Posterior vena cava (tissue), 2 donors: Measurements from ENCODE around the gene ABCC11. TPM values are rescaled to one million over a fixed set of nuclear protein-coding genes. Genes with fewer than 3 reads are reported as not detected.

Experiments used
- DNase-seq: peaks from one replicate; pipeline ENCODE4 v3.0.0-alpha.2; 2020; ENCODE audit warnings: low spot score
- intact Hi-C, 2 donors: fragments of 100-400 bp; cut with DNase I; formaldehyde crosslinking; loops; one replicate each; pipeline versions ENCODE4 v1.14.1 to v1.14.2; 2022 to 2023
- total RNA-seq, 2 donors: library from RNA; stranded (reverse); fragmentation: NEBNext Ultra II Directional; extraction: Animal tissue kit (Norgen Biotek cat#: 25700); gene quantifications; one replicate each; pipeline ENCODE4 v1.2.1, GENCODE V29; 2021
- donor health status: DM: yes; HTN: yes; CAD: no.
- donor health status: DM: yes; HTN: yes; CAD: no.

ABCC11 gene
- total RNA-seq, 2 donors from 2014 or later = not detected

DNA sequence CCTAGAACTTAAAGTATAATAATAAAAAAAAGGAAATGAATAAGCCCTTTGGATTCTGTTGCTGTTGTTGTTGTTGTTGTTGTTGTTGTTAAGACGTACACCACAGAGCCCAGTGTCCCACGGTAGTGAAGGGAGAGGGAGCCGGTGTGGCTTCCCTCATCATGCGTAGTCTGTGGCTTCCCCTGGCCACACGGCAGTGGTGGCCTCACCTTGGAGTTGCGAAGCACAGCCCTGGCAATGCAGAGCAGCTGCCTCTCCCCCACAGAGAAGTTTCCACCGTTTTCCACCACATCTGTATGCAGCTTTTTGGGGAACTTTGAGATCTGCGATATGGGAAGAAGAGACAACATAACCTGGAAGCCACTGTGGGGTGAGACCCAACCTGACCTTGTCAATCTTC lies 77.4 kb downstream of the ABCC11 start:
- DNase-seq = peak; percentile 61
- intact Hi-C loops = loop anchor here in 1 of 2 donors (10.0 kb wide), 1 partner anchor 1135 kb away; no protein-coding TSS in a partner anchor

DNA sequence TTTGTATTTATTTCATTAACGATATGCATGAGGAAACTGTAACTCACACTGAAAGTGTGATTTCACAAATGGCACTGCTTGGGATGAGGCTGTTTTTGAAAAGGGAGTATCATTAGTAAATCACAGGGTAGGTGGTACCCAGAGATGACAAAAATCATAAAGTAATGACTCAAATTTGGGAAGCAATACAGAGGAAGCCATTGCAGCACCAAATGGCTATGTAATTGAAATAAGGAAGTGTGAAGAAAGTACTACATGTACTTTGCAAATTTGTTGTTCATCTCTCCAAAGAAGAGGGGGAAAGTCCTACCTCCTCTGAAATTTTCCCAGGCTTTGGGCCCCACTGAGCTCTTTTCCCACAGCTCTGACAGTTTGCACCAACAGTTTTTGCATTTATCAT lies 79.3 kb downstream of the ABCC11 start:
- no peak for DNase-seq
- intact Hi-C loops = loop anchor here in 1 of 2 donors (10.0 kb wide), 1 partner anchor 1133 kb away; no protein-coding TSS in a partner anchor

DNA sequence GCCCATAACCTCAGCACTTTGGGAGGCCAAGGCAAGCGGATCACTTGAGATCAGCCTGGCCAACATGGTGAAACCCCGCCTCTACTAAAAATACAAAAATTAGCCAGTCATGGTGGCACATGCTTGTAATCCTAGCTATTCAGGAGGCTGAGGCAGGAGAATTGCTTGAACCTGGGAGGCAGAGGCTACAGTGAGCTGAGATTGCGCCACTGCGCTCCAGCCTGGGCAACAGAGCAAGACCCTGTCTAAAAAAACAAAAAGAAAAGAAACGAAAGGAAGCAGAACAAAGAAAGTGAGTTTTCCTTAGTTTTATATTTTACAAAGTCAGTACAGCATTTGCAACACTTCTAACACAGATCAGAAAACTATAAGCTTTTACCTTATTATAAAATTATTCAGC lies 80.7 kb downstream of the ABCC11 start:
- intact Hi-C loops = loop anchor here in 1 of 2 donors (10.0 kb wide), 1 partner anchor 1132 kb away; no protein-coding TSS in a partner anchor

DNA sequence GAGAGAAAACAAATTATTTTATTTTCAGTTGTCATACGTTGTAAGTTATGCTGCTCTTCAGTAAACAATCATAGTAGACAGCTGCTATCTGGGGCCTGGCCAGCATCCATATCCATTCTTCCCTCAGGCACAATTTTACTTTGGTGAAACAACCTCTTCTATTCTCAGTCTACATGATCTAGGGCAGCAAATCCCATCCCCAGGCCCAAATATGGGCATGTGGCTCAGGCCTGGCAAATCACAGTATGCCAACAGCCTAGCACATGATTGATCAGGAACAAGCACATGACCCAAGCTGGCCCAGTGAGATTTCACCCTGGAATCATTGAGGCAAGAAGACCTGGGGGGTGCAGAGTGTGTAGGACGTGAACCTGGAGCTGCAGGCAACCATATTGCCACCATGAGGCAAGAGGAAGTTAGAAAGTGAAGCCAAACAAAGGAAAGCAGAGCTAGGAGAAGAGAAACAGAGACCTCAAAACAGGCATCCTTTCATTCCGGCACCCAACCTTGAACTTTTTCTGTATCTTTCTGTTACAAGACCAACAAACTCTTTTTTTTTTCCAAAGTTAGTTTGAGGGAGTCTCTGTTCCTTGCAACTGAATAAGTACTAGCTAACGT lies 81.3 kb downstream of the ABCC11 start:
- intact Hi-C loops = loop anchor here in 1 of 2 donors (10.0 kb wide), 1 partner anchor 1131 kb away; no protein-coding TSS in a partner anchor
- peak; percentile 4 for DNase-seq

More for the DNA sequence above, 80.7 kb downstream of the ABCC11 start:
- DNase-seq = peak; percentile 15

DNA sequence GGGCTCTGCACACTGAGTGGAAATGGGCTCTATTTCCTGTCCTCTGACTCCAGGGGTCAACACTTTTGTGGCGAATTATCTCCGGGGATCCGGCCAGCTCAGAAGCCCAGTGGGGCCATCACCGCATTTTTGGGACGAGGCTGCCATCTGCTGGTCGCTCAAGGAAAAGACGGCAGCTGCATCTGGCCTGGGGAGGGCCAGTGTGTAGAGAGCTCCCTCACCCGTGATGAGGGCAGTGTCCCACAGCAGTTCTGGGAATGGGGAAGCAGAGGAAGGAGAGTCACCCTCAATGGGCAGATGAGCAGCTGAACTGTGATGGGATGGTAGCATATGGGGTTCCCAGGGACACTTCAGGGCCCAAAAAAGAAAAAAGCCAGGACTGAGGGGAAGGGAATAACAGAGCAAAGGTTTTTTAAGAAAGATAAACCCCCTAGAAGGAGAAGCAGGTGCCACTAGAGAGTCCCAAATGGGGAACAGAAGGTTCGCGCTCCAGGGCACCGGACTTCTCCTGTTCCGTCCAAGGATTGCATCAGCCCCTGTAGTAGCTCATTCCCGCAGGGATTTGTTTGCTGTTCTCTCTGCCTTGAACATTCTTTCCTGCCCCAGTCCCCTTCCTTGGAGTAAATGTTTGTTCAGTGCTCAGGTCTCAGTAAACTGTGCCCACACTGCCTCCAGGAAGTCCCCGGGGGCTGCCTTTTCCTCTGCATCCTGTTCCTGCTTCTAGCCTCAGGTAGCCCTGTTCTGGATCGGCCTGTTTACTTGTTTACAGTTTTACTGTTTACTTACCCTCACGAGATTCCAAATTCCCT lies 82.2 kb downstream of the ABCC11 start:
- intact Hi-C loops = loop anchor here in 1 of 2 donors (10.0 kb wide), 1 partner anchor 1130 kb away; no protein-coding TSS in a partner anchor
- peak; percentile 91 for DNase-seq

DNA sequence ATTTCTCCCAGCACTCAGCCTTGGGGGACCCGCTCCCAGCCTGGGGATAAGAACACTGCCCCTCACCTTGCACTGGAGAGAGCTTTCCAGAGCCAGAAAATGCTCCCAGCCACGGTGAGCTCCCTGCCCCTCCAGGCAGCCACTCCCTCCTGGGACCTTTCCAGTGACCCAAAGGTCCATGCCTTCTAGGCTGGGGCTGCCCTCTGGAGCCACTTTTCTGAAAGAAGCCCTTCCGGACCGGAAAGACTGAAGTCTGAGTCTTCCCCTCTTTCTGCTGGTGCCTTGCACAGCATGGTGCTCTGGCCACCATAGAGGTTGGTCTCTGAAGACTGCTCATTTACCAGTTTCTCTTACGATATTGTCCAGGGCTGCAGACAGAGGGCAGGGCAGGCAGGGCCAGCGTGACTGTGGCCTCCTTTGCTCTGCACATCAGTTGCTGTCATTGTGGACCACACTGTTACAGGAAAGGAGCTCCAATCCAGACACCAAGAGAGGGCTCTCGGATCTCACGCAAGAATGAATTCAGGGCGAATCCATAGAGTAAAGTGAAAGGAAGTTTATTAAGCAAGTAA lies 84.4 kb downstream of the ABCC11 start:
- intact Hi-C loops = loop anchor here in 1 of 2 donors (10.0 kb wide), 1 partner anchor 1128 kb away; no protein-coding TSS in a partner anchor
- DNase-seq = no peak

DNA sequence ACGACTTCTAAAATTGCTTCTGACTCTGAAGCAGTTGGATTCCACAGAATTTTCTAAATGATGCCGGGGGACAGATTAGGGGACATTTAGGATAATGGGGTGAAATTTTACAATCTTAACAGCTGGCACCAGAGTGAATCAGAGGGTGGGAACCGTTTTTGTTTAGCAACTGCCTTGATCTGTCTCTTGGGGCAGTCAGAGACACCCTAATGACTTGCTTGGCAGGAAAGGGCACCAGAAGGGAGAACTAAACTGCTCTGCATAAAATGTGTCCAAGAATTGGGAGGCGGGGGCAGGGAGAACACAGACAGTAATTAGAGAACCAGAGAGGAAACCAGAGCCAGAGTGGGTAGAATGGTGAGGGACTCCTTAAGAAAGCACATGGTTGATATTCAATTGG lies 85.4 kb downstream of the ABCC11 start:
- intact Hi-C loops = loop anchor here in 1 of 2 donors (10.0 kb wide), 1 partner anchor 1127 kb away; no protein-coding TSS in a partner anchor
- DNase-seq = no peak

DNA sequence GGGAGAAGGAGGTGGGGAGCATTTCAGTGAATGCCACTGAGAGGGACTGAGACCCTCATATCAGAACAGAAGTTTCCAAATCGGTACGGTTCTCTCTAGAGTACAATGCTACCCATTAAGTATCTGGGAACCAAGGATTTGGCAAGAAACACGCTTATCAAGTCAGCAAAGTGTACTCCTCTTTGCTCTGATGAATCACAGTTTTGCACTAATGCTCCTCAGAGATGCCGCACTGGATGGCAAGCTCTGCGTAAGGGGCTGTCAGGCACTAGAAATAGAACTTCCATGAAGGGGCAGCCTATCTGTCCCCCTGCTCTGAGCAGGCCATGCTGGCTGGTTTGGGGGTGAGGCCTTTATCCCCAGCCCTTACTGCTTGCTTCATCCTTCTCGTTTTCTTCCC lies 86.8 kb downstream of the ABCC11 start:
- intact Hi-C loops = loop anchor here in 1 of 2 donors (10.0 kb wide), 1 partner anchor 1126 kb away; no protein-coding TSS in a partner anchor
- DNase-seq = no peak

DNA sequence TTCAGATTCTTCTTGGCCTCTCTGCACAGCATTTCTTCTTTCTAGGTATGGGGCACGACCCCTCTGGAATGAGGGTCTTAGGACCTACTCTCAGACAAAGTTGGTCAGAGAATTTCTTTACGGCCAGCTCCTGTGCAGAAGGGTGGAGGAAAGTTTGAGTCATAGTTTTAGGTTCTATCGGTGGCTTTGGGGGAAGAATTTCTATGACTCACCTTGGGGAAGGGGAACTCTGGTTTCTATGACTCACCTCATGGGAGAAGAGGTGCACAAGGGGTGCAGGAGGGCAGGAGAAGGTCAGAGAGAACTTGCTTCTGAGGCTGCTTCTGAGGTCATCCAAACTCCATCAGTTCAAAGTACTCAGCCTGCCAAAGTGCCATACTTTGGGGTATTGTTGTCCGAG lies 89.0 kb downstream of the ABCC11 start:
- no peak for DNase-seq
- intact Hi-C loops = loop anchor here (10.0 kb wide), 1 partner anchor 1013 kb away; the partner anchor contains the start of gene NETO2 (in 2 of the 2)

DNA sequence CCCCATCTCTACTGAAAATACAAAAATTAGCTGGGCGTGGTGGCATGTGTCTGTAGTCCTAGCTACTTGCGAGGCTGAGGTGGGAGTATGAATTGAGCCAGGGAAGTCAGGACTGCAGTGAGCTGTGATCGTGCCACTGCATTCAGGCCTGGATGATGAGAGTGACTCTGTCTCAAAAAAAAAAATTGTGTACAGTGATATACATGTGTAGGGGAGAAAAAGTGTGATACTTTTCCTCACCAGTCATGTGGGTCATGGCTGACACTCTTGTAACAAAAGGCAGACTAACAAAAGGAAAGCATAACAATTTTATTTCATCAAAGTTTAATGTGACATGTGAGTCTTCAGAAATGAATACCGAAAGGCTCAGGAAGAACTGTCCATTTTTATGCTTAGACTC lies 89.5 kb downstream of the ABCC11 start:
- intact Hi-C loops = loop anchor here (10.0 kb wide), 1 partner anchor 1013 kb away; the partner anchor contains the start of gene NETO2 (in 2 of the 2)
- DNase-seq = no peak

DNA sequence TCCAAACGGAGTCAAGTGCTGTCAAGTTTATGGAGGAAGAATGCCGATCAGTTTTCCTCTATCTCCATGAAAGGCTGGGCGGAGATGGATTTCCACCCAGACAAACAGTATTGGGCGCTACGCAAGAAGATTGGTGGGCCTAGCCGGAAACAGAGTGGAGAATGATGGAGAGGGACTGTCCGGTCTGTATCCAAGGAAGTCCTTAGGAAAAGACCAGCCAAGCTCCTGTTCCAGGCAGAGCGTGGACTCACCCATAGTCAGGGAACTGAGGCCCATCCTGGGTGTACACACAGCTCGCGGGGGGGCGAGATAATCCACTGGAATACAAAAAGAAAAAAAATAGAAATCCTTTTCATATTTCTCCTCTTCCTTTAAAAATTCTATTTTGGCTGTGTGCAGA lies 90.0 kb downstream of the ABCC11 start:
- intact Hi-C loops = loop anchor here (10.0 kb wide), 1 partner anchor 1013 kb away; the partner anchor contains the start of gene NETO2 (in 2 of the 2)
- peak; percentile 18 for DNase-seq

DNA sequence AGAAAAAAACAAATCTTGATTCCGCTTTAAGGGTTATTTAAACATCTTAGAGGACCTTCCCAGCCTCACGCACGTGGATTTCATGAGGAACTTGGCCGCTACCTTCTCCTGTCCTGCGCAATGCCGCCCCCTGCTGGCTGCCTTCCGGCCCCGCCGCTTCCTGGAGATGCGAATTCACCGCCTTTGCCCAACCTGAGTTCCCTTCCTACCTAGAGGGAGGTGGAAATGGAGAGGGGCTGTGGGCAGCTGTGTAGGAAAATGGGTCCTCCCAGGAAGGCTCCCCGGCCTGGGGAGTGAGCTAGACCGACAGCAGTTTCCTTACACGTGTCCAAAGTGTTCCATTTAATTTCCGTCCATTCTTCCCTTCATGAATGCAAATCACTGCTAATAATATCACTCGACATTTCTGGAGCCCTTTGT lies 90.5 kb downstream of the ABCC11 start:
- intact Hi-C loops = loop anchor here (10.0 kb wide), 1 partner anchor 1012 kb away; the partner anchor contains the start of gene NETO2 (in 2 of the 2)
- peak; percentile 95 for DNase-seq

DNA sequence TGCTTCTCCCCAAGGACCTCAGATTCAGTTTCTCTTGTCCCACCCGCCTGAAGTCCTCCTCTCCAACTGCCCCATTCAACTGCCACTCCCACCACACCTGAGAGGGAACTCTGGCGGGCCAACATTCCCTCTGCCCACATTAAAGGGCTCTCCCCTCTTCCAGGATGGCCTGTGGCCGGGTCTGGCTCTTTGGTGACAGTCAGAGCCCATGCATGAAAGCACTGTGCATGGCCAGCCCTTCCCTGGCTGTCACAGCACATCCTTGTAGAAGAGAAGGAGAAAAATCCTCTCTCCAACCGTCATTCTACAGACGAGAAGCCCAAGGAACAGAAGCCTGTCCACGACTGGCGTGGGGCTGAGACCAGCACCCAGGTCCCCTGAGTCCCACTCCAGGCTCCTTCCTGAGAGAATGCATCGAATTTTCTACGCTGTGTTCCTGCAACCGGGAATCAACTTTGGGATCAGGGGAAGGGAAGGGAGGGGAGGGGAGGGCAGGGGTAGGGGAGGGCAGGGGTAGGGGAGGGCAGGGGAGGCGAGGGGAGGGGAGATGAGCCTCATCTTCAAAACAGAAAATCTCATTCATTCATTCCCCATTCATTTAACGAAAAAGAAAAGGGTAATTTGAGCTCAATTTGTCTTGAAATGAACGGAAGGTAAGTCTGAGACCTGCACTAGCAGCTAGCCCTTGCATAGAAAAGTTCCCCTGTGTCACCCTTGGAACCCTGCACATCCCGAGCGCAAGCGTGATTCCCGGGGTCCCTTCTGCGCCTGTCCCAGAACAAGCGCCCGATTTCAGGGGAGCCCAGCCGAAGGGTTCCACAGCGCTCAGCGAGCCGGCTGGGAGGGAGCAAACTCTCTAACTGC lies 91.2 kb downstream of the ABCC11 start, which contains the start of gene ABCC12:
Gene ABCC12 (minus strand): TSS at position 68 of the 864 bp plus-strand sequence. CDS start 9,569 bp downstream, outside the sequence.
- intact Hi-C loops = loop anchor here (10.0 kb wide), 1 partner anchor 1011 kb away; the partner anchor contains the start of gene NETO2 (in 2 of the 2)
- DNase-seq = peak; percentile 55

DNA sequence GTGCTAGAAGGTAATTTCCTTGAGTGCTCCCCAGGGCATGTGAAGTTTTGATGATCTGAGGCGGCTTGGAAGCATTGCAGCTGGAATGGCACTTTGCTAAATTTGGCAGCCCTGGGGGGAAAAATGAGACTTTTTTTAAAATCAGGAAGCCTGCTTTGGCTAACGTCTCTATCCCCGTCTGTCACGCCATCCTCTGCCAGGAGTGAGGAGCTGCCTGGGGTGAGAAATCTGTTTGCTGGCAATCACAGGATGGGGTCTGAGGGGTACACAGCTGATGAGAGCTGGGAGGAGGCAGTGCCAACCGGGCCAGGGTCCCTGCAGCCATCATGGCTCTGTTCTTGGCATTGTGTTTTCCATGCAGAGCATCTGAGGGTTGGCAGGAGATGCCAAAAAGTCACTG lies 93.6 kb downstream of the ABCC11 start:
- intact Hi-C loops = loop anchor here (10.0 kb wide), 1 partner anchor 1009 kb away; the partner anchor contains the start of gene NETO2 (in 2 of the 2)
- DNase-seq = peak; percentile 37

DNA sequence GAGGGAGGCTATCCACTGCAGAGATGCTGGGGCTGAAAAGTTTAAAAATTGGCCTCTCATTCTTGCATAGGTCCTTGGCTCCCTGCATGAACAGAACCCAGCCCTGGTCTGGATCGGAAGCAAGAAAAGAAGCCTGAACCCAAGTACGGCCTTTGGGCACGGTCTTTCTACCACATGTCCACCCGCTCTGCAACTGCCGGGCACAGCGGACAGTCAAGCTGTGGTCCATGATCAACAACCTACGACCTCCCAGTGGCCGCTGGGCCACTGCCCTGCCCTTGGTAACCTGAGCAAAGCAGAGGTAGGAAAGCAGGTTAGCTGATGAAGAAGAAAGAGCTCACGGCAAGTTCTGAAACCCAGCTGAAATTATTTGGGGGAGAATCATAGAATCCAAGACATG lies 95.1 kb downstream of the ABCC11 start:
- intact Hi-C loops = loop anchor here (10.0 kb wide), 1 partner anchor 1007 kb away; the partner anchor contains the start of gene NETO2 (in 2 of the 2)
- no peak for DNase-seq

DNA sequence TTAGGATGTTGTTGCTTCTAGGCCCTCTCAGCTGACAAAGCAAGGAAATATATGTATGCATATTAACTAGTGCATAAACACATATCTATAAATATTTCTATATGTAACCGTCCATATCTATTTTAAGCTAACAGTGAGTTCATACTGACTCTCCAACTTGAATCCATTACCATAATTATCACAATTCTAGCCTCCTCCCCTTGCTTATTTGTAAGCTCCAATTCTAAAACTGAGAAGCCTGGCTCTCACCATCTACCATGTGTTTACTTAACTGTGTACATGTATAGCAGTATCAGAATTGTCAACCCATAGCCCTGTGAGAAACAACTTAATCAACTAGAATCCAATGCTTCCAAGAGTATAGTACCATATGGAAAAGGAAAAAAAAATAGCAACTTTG lies 96.6 kb downstream of the ABCC11 start:
- intact Hi-C loops = loop anchor here (10.0 kb wide), 1 partner anchor 1006 kb away; the partner anchor contains the start of gene NETO2 (in 2 of the 2)

DNA sequence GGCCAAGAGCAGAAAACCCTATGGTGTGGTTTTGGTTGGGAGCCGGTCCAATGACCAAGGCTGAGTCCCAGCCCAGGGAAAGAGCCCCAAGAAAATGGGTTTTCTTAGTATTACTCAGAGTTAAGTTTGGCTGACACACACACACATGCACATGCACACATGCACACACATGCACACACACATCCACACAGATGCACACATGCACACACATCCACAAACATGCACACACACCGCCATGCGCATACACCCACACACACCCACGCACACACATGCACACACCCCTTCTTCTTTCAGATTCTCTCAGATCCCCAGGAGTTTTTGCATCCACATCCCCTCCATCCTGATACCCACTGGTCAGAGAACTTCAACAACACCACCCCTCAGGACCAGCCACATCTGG lies 100.6 kb downstream of the ABCC11 start:
- no peak for DNase-seq
- intact Hi-C loops = no loop called here

More for the DNA sequence above, 96.6 kb downstream of the ABCC11 start:
- DNase-seq = no peak

DNA sequence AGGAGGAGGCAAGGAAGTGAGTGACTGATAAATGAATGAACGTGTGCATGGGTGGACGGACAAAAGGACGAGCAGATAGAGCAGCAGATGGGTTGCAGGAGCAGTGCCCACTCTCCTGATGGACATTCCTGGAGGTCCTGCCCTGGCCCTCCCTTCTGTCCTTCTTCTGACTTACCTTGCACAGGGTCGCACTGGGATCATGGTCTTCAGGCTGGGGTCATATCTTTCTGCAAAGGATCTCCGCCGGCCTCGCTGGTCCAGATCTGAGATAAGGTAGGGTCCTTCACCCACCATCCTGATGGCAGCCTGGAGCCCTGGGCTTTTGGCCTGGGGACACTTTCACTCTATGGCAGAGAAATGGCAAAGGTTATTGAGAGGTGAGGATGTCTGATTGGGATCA lies 101.2 kb downstream of the ABCC11 start:
- intact Hi-C loops = no loop called here
- DNase-seq = peak; percentile 67
